K562 (cell line): ENCODE results near the gene ST6GALNAC6. TPM values are rescaled to one million over a fixed set of nuclear protein-coding genes. Genes with fewer than 3 reads are reported as not detected.
A peak's percentile ranks its signal among the peaks of the same experiment; 100 is the strongest.

Experiments
- CCNT2 ChIP-seq: IDR thresholded peaks from 2 replicates; pipeline ENCODE4 v1.6.1; 2011; ENCODE audit warnings: borderline replicate concordance, low read depth, mild to moderate bottlenecking, moderate library complexity, mixed read lengths, low read length; ENCODE audit not compliant: insufficient read length; ENCODE audit errors: extremely low read depth
- ERF ChIP-seq: fragments of 450-650 bp; formaldehyde crosslinking; IDR thresholded peaks from 2 replicates; pipeline ENCODE4 v1.4.0; 2020; ENCODE audit warnings: mild to moderate bottlenecking, mixed read lengths
- HOXB6 ChIP-seq: fragments of 250-450 bp; sonication (Bioruptor Pico); IDR thresholded peaks from 2 replicates; pipeline ENCODE4 v1.5.1; 2022; ENCODE audit warnings: mild to moderate bottlenecking, borderline replicate concordance
- MBD2 ChIP-seq: sonication (generic); IDR thresholded peaks from 2 replicates; pipeline ENCODE4 v1.6.1; 2016; ENCODE audit warnings: low read depth, borderline replicate concordance
- NEUROD1 ChIP-seq: fragments of 150-350 bp; IDR thresholded peaks from 2 replicates; pipeline ENCODE4 v1.6.1; 2014; ENCODE audit warnings: borderline replicate concordance, low read length, low read depth; ENCODE audit not compliant: partially characterized antibody
- PHF21A ChIP-seq: fragments of 450-650 bp; IDR thresholded peaks from 2 replicates; pipeline ENCODE4 v1.6.1; 2017; ENCODE audit warnings: low read depth, borderline replicate concordance
- POLR2A ChIP-seq: fragments of 450-650 bp; conservative IDR thresholded peaks from 2 replicates; pipeline ENCODE4 v1.6.1; 2016
- SIN3A ChIP-seq, 2 experiments: fragments of 150-350 bp in 1 of 2; IDR thresholded peaks; 2 replicates each; pipeline ENCODE4 v1.6.1; 2011 to 2016; ENCODE audit warnings: borderline replicate concordance in 2 of 2, low read depth in 2 of 2, low read length in 2 of 2, mild to moderate bottlenecking in 2 of 2, moderate library complexity in 2 of 2; ENCODE audit not compliant: control insufficient read depth in 1 of 2
- SNRNP70 ChIP-seq: fragments of 200-400 bp; formaldehyde crosslinking; optimal IDR thresholded peaks from 2 replicates; pipeline ENCODE3; 2017; ENCODE audit warnings: low read depth, low read length
- SRF ChIP-seq, 2 experiments: fragments of 250-450, 450-650 bp in 1 of 2; sonication (Bioruptor Pico) in 1 of 2; sonication (generic) in 1 of 2; formaldehyde crosslinking; IDR thresholded peaks; 2 replicates each; pipeline versions ENCODE4 v1.5.0 to v1.5.1; 2020 to 2022; ENCODE audit warnings: mild to moderate bottlenecking in 1 of 2, missing genetic modification reagents in 1 of 2
- ZKSCAN8 ChIP-seq: fragments of 200-800 bp; sonication (Bioruptor generic); IDR thresholded peaks from 2 replicates; pipeline ENCODE4 v1.6.1; 2016; ENCODE audit warnings: missing genetic modification characterization, missing compliant biosample characterization
- ZNF584 ChIP-seq: fragments of 200-800 bp; sonication (Bioruptor generic); IDR thresholded peaks from 2 replicates; pipeline ENCODE4 v1.6.1; 2016; ENCODE audit warnings: low read depth, mild to moderate bottlenecking, missing genetic modification characterization, missing compliant biosample characterization
- ZNF79 ChIP-seq: fragments of 250-450 bp; sonication (Bioruptor Pico); IDR thresholded peaks from 2 replicates; pipeline ENCODE4 v1.4.0; 2020; ENCODE audit warnings: low read depth, mild to moderate bottlenecking, moderate library complexity
- polyA plus RNA-seq, 8 experiments: library from polyadenylated mRNA; depleted of rRNA in 4 of 8; stranded (reverse) in 5 of 8; unstranded in 3 of 8; fragments of >200 nt; fragmentation: Nextera tagmentation in 2 of 8; fragmentation: Illumina TruSeq in 1 of 8; extraction: Ambion mirVana in 2 of 8; extraction: Trizol in 1 of 8; gene quantifications; 2 replicates each; pipeline versions ENCODE4 v1.2.1 to v1.2.3, GENCODE V29; 2011 to 2014; ENCODE audit warnings: inconsistent platforms in 1 of 8, missing spikeins in 1 of 8
- total RNA-seq, 7 experiments: library from RNA; depleted of rRNA in 6 of 7; stranded (reverse); fragments of >200 nt in 6 of 7; fragmentation: Illumina TruSeq in 2 of 7; extraction: Trizol in 2 of 7; gene quantifications; 2 replicates each; pipeline versions ENCODE4 v1.2.1 to v1.2.3, GENCODE V29; 2011 to 2021; ENCODE audit warnings: low replicate concordance in 1 of 7
- TF ChIP-seq, protein P1 (sequence below): fragments of 450-650 bp; formaldehyde crosslinking; conservative IDR thresholded peaks from 2 replicates; pipeline ENCODE4 v1.4.0; 2022; ENCODE audit warnings: mild to moderate bottlenecking, missing genetic modification characterization
- TF ChIP-seq, protein P2 (sequence below), 3 experiments: IDR thresholded peaks in 2 of 3; conservative IDR thresholded peaks in 1 of 3; 2 replicates each; pipeline ENCODE4 v1.5.1; 2011 to 2012; ENCODE audit warnings: low read length in 3 of 3, mild to moderate bottlenecking in 3 of 3, control low read depth in 2 of 3, improper control_type of control experiment in 1 of 3, inconsistent platforms in 1 of 3, low read depth in 1 of 3, mixed read lengths in 1 of 3, moderate library complexity in 1 of 3; ENCODE audit not compliant: insufficient read depth in 2 of 3
- TF ChIP-seq, protein P3 (sequence below): fragments of 250-450 bp; sonication (Bioruptor Pico); IDR thresholded peaks from 2 replicates; pipeline ENCODE4 v1.4.0; 2020
- TF ChIP-seq, protein P4 (sequence below): fragments of 450-650 bp; IDR thresholded peaks from 2 replicates; pipeline ENCODE4 v1.6.1; 2014; ENCODE audit warnings: low read depth, mild to moderate bottlenecking, moderate library complexity, borderline replicate concordance

Gene ST6GALNAC6
- total and polyA plus RNA-seq, 9 of the 15 experiments (the other 6 are each of a cell fraction or from before 2014, with no cell fraction given) = 0.13 to 23.0 (median 14.5) TPM

DNA sequence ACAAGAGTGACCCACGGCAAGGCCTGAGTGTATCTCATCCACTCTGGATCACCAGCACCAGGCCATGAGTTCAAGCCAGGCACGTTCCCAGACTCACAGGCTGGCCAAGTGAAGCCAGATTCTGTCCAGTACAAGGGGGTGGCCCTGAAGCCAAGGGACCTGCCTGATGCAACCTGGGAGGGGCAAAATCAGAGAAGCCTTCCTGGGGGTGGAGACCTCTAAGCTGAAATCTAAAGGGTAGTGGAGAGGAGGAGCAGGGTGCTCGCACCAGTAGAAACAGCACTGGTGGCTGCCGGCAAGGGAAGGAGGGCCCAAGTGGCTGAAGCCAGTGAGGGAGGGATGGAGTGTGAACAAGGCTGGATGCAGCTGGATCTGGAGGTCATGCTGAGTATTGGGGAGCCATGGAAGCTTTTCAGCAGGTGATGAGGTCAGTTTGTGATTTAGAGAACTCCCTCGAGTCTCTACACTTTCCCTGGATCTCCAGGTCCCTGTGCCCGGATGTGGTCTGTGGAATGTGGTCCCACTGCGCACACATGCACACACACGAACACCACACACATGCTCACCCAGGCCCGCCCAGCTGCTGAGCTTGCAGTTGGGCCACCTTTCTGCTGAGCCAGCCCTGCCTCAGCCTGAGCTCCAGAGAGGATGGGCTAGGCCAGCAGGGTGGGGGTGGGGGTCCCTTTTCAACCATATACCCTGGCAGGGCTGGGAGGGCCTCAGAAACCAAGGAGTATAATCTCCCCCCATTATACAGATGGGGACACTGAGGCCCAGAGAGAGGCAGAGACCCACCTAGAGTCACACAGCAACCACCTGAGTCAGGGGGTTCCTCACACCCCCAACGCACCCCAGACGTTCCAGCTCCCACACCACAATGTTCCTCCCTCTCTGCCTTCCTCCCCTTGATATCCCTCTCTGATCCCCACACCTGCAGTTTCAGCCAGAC, 29.5 kb upstream of the ST6GALNAC6 start (continued):
- TF ChIP-seq ZNF584 (CRISPR knock-in tag) (no peak), SIN3A (IDR thresholded peaks at IDR 0.05; ENCODE audit: borderline replicate concordance in 2 of 2, control insufficient read depth in 1 of 2, low read depth in 2 of 2, low read length in 2 of 2) (no peak), ZKSCAN8 (no peak), ERF (CRISPR knock-in tag) (no peak), CCNT2 (no peak), SRF (CRISPR knock-in tag; IDR thresholded peaks at IDR 0.05) (no peak), PHF21A (no peak), MBD2 (no peak), HOXB6 (CRISPR knock-in tag) (no peak), POLR2A (0 out of 2 replicates have a peak, but pooled peaks have one; percentile 24), ZNF79 (CRISPR knock-in tag) (no peak), NEUROD1 (no peak), SNRNP70 (no peak)
- TF ChIP-seq, protein P1, sequence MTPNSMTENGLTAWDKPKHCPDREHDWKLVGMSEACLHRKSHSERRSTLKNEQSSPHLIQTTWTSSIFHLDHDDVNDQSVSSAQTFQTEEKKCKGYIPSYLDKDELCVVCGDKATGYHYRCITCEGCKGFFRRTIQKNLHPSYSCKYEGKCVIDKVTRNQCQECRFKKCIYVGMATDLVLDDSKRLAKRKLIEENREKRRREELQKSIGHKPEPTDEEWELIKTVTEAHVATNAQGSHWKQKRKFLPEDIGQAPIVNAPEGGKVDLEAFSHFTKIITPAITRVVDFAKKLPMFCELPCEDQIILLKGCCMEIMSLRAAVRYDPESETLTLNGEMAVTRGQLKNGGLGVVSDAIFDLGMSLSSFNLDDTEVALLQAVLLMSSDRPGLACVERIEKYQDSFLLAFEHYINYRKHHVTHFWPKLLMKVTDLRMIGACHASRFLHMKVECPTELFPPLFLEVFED (CRISPR knock-in tag) = no peak
- TF ChIP-seq, protein P2, sequence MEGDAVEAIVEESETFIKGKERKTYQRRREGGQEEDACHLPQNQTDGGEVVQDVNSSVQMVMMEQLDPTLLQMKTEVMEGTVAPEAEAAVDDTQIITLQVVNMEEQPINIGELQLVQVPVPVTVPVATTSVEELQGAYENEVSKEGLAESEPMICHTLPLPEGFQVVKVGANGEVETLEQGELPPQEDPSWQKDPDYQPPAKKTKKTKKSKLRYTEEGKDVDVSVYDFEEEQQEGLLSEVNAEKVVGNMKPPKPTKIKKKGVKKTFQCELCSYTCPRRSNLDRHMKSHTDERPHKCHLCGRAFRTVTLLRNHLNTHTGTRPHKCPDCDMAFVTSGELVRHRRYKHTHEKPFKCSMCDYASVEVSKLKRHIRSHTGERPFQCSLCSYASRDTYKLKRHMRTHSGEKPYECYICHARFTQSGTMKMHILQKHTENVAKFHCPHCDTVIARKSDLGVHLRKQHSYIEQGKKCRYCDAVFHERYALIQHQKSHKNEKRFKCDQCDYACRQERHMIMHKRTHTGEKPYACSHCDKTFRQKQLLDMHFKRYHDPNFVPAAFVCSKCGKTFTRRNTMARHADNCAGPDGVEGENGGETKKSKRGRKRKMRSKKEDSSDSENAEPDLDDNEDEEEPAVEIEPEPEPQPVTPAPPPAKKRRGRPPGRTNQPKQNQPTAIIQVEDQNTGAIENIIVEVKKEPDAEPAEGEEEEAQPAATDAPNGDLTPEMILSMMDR (IDR thresholded peaks at IDR 0.05 in 2 of 3, conservative IDR thresholded peaks at IDR 0.05 in 1 of 3; ENCODE audit: insufficient read depth in 2 of 3, low read depth in 1 of 3, low read length in 3 of 3) = no peak
- TF ChIP-seq, protein P3, sequence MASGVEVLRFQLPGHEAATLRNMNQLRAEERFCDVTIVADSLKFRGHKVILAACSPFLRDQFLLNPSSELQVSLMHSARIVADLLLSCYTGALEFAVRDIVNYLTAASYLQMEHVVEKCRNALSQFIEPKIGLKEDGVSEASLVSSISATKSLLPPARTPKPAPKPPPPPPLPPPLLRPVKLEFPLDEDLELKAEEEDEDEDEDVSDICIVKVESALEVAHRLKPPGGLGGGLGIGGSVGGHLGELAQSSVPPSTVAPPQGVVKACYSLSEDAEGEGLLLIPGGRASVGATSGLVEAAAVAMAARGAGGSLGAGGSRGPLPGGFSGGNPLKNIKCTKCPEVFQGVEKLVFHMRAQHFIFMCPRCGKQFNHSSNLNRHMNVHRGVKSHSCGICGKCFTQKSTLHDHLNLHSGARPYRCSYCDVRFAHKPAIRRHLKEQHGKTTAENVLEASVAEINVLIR = no peak
- TF ChIP-seq, protein P4, sequence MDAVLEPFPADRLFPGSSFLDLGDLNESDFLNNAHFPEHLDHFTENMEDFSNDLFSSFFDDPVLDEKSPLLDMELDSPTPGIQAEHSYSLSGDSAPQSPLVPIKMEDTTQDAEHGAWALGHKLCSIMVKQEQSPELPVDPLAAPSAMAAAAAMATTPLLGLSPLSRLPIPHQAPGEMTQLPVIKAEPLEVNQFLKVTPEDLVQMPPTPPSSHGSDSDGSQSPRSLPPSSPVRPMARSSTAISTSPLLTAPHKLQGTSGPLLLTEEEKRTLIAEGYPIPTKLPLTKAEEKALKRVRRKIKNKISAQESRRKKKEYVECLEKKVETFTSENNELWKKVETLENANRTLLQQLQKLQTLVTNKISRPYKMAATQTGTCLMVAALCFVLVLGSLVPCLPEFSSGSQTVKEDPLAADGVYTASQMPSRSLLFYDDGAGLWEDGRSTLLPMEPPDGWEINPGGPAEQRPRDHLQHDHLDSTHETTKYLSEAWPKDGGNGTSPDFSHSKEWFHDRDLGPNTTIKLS = no peak
